HL-60 (cell line): Measurements from ENCODE around the gene RSF1.

Source experiments
- DNase-seq, 2 experiments: peaks; one replicate each; pipeline ENCODE4 v3.0.0-alpha.2; 2010 to 2020; ENCODE audit warnings: low read depth in 1 of 2, low spot score in 1 of 2
- H3K27ac ChIP-seq: fragments of 250-450 bp; sonication (Bioruptor Pico); replicated peaks from 2 replicates; pipeline ENCODE4 v1.5.1; 2020; ENCODE audit warnings: mild to moderate bottlenecking, moderate library complexity
- H3K27me3 ChIP-seq: fragments of 250-450 bp; sonication (Bioruptor Pico); 2 replicates; pipeline ENCODE4 v1.5.1; 2021; ENCODE audit warnings: mild to moderate bottlenecking, moderate library complexity; ENCODE audit not compliant: insufficient read depth, poor library complexity, severe bottlenecking
- H3K4me3 ChIP-seq: replicated peaks from 2 replicates; pipeline ENCODE4 v1.5.1; 2011; ENCODE audit warnings: mild to moderate bottlenecking, control low read depth, low read length; ENCODE audit not compliant: insufficient read depth
- GABPA ChIP-seq: IDR thresholded peaks from 2 replicates; pipeline ENCODE4 v1.6.1; 2012; ENCODE audit warnings: low read depth
- POLR2AphosphoS5 ChIP-seq: IDR thresholded peaks from 2 replicates; pipeline ENCODE4 v1.6.1; 2012; ENCODE audit warnings: low read depth
- SPI1 ChIP-seq: IDR thresholded peaks from 2 replicates; pipeline ENCODE4 v1.6.1; 2012; ENCODE audit warnings: low read depth, mild to moderate bottlenecking, borderline replicate concordance
- TF ChIP-seq, protein P1 (sequence below): IDR thresholded peaks from one replicate; pipeline ENCODE4 v1.5.1; 2011; ENCODE audit warnings: low read length, control low read depth, inconsistent platforms; ENCODE audit not compliant: insufficient read depth
- TF ChIP-seq, protein P2 (sequence below): IDR thresholded peaks from 2 replicates; pipeline ENCODE4 v1.6.1; 2012; ENCODE audit warnings: low read depth; ENCODE audit not compliant: insufficient replicate concordance

The RSF1 gene

GRCh38 chr11:77770629-77771028 lies 49.9 kb downstream of the RSF1 start:
- Histone ChIP-seq H3K27ac (no peak overlapping the region), H3K27me3 (no peaks in the 10 kb centered on the region), H3K4me3 (no peak overlapping the region)
- DNase-seq: no peak
- TF ChIP-seq, protein P1, sequence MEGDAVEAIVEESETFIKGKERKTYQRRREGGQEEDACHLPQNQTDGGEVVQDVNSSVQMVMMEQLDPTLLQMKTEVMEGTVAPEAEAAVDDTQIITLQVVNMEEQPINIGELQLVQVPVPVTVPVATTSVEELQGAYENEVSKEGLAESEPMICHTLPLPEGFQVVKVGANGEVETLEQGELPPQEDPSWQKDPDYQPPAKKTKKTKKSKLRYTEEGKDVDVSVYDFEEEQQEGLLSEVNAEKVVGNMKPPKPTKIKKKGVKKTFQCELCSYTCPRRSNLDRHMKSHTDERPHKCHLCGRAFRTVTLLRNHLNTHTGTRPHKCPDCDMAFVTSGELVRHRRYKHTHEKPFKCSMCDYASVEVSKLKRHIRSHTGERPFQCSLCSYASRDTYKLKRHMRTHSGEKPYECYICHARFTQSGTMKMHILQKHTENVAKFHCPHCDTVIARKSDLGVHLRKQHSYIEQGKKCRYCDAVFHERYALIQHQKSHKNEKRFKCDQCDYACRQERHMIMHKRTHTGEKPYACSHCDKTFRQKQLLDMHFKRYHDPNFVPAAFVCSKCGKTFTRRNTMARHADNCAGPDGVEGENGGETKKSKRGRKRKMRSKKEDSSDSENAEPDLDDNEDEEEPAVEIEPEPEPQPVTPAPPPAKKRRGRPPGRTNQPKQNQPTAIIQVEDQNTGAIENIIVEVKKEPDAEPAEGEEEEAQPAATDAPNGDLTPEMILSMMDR: no peak
- TF ChIP-seq SPI1 (no peak), POLR2AphosphoS5 (no peak), GABPA (no peak)

DNA sequence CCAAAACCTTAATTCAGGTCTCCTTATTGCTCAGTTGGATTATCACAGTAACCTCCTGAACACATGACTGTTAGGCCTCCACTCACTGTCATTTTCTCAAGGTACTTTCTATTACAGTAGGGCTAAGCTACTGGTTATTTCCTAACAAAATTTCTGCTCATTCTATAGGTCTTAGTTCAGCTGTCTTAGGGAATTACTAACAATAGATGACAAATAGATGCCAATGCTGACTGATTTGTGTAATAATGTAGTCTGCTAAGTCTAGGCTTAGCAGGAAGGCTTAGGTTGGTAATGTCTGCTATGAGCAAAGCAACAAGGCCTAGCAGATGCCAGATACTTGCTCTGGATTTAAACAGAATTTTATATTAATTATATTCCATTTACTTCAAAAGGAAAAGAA lies 58.1 kb downstream of the RSF1 start:
- no peak for DNase-seq
- Histone ChIP-seq H3K27me3 (no peaks in the 10 kb centered on the region), H3K4me3 (no peak overlapping the region), H3K27ac (no peak overlapping the region)
- TF ChIP-seq POLR2AphosphoS5 (no peak), SPI1 (no peak), GABPA (no peak)
- TF ChIP-seq, protein P2, sequence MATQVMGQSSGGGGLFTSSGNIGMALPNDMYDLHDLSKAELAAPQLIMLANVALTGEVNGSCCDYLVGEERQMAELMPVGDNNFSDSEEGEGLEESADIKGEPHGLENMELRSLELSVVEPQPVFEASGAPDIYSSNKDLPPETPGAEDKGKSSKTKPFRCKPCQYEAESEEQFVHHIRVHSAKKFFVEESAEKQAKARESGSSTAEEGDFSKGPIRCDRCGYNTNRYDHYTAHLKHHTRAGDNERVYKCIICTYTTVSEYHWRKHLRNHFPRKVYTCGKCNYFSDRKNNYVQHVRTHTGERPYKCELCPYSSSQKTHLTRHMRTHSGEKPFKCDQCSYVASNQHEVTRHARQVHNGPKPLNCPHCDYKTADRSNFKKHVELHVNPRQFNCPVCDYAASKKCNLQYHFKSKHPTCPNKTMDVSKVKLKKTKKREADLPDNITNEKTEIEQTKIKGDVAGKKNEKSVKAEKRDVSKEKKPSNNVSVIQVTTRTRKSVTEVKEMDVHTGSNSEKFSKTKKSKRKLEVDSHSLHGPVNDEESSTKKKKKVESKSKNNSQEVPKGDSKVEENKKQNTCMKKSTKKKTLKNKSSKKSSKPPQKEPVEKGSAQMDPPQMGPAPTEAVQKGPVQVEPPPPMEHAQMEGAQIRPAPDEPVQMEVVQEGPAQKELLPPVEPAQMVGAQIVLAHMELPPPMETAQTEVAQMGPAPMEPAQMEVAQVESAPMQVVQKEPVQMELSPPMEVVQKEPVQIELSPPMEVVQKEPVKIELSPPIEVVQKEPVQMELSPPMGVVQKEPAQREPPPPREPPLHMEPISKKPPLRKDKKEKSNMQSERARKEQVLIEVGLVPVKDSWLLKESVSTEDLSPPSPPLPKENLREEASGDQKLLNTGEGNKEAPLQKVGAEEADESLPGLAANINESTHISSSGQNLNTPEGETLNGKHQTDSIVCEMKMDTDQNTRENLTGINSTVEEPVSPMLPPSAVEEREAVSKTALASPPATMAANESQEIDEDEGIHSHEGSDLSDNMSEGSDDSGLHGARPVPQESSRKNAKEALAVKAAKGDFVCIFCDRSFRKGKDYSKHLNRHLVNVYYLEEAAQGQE: no peak
- TF ChIP-seq, protein P1: no peak

DNA sequence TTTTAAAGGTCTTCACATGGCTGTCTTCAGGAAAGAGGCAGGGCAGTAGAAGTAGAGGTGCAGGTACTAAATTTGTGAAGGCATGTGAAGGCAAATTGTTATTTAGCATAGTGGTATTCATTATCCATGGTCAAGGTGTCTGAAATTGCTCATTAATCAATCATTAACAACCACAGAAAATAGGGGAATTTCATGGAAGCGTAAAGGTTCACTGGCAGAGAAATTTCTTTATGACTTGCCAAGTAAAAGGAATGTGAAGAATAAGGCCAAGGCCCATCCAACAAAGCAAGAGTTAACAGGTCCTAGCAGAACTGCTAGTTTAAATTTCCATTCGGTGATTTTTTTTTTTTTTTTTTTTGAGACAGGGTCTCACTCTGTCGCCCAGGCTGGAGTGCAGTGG lies 59.0 kb downstream of the RSF1 start:
- Histone ChIP-seq H3K27me3 (no peaks in the 10 kb centered on the region), H3K27ac (no peak overlapping the region), H3K4me3 (no peak overlapping the region)
- DNase-seq: no peak
- TF ChIP-seq, protein P2: no peak
- TF ChIP-seq SPI1 (no peak), GABPA (no peak)

- TF ChIP-seq SPI1 (peak; percentile 6; the same call in 1 of the 2 replicates), GABPA (no peak)
Measured at GRCh38 chr11:77758331-77758730, 62.2 kb downstream of the RSF1 start.

DNA sequence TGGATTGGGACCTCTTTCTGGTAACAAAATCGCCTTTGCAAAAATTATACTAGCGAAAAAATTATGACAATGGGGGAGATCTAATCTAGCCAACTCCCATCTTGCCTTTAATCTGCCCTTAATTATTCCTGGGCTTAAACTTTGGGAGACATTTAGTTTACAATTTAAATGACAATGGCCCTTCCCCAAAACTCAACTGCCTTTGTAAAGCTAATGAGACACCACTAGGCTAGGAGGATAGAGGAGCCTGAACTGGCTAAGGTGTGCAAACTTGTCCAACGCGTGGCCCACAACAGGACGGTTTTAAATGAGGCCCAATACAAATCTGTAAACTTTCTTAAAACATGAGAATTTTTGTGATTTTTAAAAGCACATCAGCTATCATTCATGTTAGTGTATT lies 67.3 kb downstream of the RSF1 start:
- no peak for DNase-seq

More at GRCh38 chr11:77758331-77758730, 62.2 kb downstream of the RSF1 start:
- Histone ChIP-seq H3K27me3 (no peaks in the 10 kb centered on the region), H3K4me3 (no peak overlapping the region), H3K27ac (no peak overlapping the region)
- DNase-seq: no peak

More for the DNA sequence above, 67.3 kb downstream of the RSF1 start:
- Histone ChIP-seq H3K4me3 (no peak overlapping the region), H3K27me3 (no peaks in the 10 kb centered on the region), H3K27ac (no peak overlapping the region)
- TF ChIP-seq POLR2AphosphoS5 (no peak), GABPA (no peak), SPI1 (no peak)
